ENCODE results near the gene GNAT2. TPM values are rescaled to one million over a fixed set of nuclear protein-coding genes. Genes with fewer than 3 reads are reported as not detected.
A peak's percentile ranks its signal among the peaks of the same experiment; 100 is the strongest.

GNAT2 gene
- total and polyA plus RNA-seq, 2 donors (not counting 1 experiment from before 2014, with no cell fraction given): 0.17 to 0.22 TPM

- no peak overlapping the region for H3K9ac ChIP-seq (ENCODE audit: insufficient read depth, low read length)
- no peaks in the 10 kb centered on the region for H3K27me3 ChIP-seq (ENCODE audit: control insufficient read depth, insufficient read depth, low read length)
- no peak for DNase-seq (ENCODE audit: low read depth in 2 of 2)
- H4K20me1 ChIP-seq (ENCODE audit: control insufficient read depth, extremely low read depth, insufficient read depth, low read length): no peaks in the 10 kb centered on the region
- no peak overlapping the region for H3K27ac ChIP-seq (ENCODE audit: insufficient read depth, low read length)
- peaks cover 23% of the 10 kb centered on the region for H3K36me3 ChIP-seq (ENCODE audit: control insufficient read depth, insufficient read depth, low read length)
- no peak overlapping the region for H3K4me2 ChIP-seq (ENCODE audit: extremely low read depth, insufficient read depth, low read length)
- peaks cover 15% of the 10 kb centered on the region for H3K4me1 ChIP-seq (ENCODE audit: control insufficient read depth, extremely low read depth, insufficient read depth, low read length)
- H3K79me2 ChIP-seq (ENCODE audit: control insufficient read depth, insufficient read depth, low read length): peaks cover 44% of the 10 kb centered on the region
- H3K4me3 ChIP-seq (replicated peaks in 1 of 4; ENCODE audit: control extremely low read depth in 1 of 4, insufficient read depth in 1 of 4, low read depth in 3 of 4, low read length in 4 of 4): no peak overlapping the region
- no peak overlapping the region for H2AFZ ChIP-seq (ENCODE audit: low read length)
- no peaks in the 10 kb centered on the region for H3K9me3 ChIP-seq (ENCODE audit: control insufficient read depth, insufficient read depth, low read depth, low read length)
- TF ChIP-seq CTCF (conservative IDR thresholded peaks at IDR 0.05 in 1 of 2, IDR thresholded peaks at IDR 0.05 in 1 of 2; ENCODE audit: low read depth in 1 of 2, low read length in 2 of 2) (no peak), EZH2 (IDR thresholded peaks at IDR 0.05; ENCODE audit: low read length, missing control alignments) (no peak)
These were observed 6.5 kb upstream of the GNAT2 start for GRCh38 chr1:109625601-109626560.

DNA sequence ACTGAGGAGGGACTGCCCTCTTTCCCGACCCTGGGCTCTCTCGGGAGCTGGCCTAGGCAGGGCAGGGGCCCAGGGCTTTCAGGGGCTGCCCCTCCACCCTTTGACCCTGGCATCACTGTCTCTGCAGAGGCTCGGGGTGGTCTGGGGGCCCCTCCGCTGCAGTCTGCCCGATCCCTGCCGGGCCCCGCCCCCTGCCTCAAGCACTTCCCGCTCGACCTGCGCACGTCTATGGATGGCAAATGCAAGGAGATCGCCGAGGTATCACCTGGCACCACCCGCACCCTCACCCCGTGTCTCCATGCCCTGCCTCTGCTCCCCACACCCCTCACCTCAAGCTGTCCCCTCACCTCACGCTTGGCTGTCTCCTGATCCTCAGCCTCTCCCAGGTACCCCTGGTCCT lies 5.8 kb upstream of the GNAT2 start:
- H3K9me3 ChIP-seq (ENCODE audit: control insufficient read depth, insufficient read depth, low read depth, low read length): no peaks in the 10 kb centered on the region
- H3K79me2 ChIP-seq (ENCODE audit: control insufficient read depth, insufficient read depth, low read length): peaks cover 44% of the 10 kb centered on the region
- H4K20me1 ChIP-seq (ENCODE audit: control insufficient read depth, extremely low read depth, insufficient read depth, low read length): no peaks in the 10 kb centered on the region
- no peak overlapping the region for H3K27ac ChIP-seq (ENCODE audit: insufficient read depth, low read length)
- H3K4me2 ChIP-seq (ENCODE audit: extremely low read depth, insufficient read depth, low read length): no peak overlapping the region
- H3K9ac ChIP-seq (ENCODE audit: insufficient read depth, low read length): no peak overlapping the region
- peaks cover 19% of the 10 kb centered on the region for H3K36me3 ChIP-seq (ENCODE audit: control insufficient read depth, insufficient read depth, low read length)
- H3K27me3 ChIP-seq (ENCODE audit: control insufficient read depth, insufficient read depth, low read length): no peaks in the 10 kb centered on the region
- H3K4me1 ChIP-seq (ENCODE audit: control insufficient read depth, extremely low read depth, insufficient read depth, low read length): peaks cover 15% of the 10 kb centered on the region
- TF ChIP-seq CTCF (conservative IDR thresholded peaks at IDR 0.05 in 1 of 2, IDR thresholded peaks at IDR 0.05 in 1 of 2; ENCODE audit: low read depth in 1 of 2, low read length in 2 of 2): no peak
- TF ChIP-seq EZH2 (IDR thresholded peaks at IDR 0.05; ENCODE audit: low read length, missing control alignments): no peak
- H3K4me3 ChIP-seq (replicated peaks in 1 of 4; ENCODE audit: control extremely low read depth in 1 of 4, insufficient read depth in 1 of 4, low read depth in 3 of 4, low read length in 4 of 4): no peak overlapping the region
- no peak overlapping the region for H2AFZ ChIP-seq (ENCODE audit: low read length)
- no peak for DNase-seq (ENCODE audit: low read depth in 2 of 2)

DNA sequence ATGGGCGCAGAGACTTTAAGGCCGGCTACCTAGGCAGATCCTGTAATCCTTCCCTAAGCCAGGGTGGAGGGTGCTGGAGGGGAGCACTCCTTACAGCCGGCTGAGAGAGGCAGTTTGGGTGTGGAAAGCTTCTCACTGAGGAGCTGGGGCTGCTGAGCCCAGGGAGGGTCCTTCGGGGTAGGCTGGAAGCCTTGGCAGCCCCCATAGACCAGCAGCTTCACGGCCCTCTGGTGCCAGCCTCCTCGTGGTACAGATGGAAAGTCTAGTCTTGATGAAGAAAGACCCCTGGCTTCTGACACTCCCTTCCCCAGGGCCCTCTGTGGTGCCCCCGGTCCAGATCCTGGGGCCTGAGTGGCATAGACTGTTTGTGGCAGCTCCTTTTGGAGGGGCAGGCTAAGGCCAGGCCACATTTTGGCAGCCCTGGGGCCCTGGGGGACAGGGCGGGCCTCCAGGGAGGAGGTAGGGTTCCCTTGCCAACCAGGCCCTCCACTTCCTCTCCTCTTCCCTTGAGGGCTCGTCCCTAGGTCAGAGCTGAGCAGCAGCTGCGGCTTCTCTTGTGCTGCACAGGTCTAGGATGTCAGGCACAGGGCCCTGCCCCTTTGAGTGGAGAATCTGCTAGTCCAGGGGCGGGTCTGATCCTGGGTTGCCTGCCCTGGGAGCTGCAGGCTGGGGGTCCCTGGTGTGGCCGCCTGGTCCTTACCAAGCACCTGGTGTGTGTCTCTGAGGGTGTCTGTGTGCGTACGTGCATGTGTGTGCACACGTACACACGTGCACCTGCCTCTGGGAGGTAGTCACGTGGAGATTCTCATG lies 5.0 kb upstream of the GNAT2 start:
- Histone ChIP-seq H4K20me1 (ENCODE audit: control insufficient read depth, extremely low read depth, insufficient read depth, low read length) (no peaks in the 10 kb centered on the region), H3K9me3 (ENCODE audit: control insufficient read depth, insufficient read depth, low read depth, low read length) (no peaks in the 10 kb centered on the region), H3K4me3 (replicated peaks in 1 of 4; ENCODE audit: control extremely low read depth in 1 of 4, insufficient read depth in 1 of 4, low read depth in 3 of 4, low read length in 4 of 4) (peak overlapping the region in 1 of 4 experiments; percentile 22), H3K9ac (ENCODE audit: insufficient read depth, low read length) (no peak overlapping the region), H3K36me3 (ENCODE audit: control insufficient read depth, insufficient read depth, low read length) (peaks cover 13% of the 10 kb centered on the region), H3K4me2 (ENCODE audit: extremely low read depth, insufficient read depth, low read length) (no peak overlapping the region), H3K27ac (ENCODE audit: insufficient read depth, low read length) (no peak overlapping the region), H3K27me3 (ENCODE audit: control insufficient read depth, insufficient read depth, low read length) (no peaks in the 10 kb centered on the region), H3K79me2 (ENCODE audit: control insufficient read depth, insufficient read depth, low read length) (peaks cover 49% of the 10 kb centered on the region), H3K4me1 (ENCODE audit: control insufficient read depth, extremely low read depth, insufficient read depth, low read length) (peaks cover 15% of the 10 kb centered on the region), H2AFZ (ENCODE audit: low read length) (no peak overlapping the region)
- TF ChIP-seq EZH2 (IDR thresholded peaks at IDR 0.05; ENCODE audit: low read length, missing control alignments): no peak
- TF ChIP-seq CTCF (conservative IDR thresholded peaks at IDR 0.05 in 1 of 2, IDR thresholded peaks at IDR 0.05 in 1 of 2; ENCODE audit: low read depth in 1 of 2, low read length in 2 of 2): no peak
- no peak for DNase-seq (ENCODE audit: low read depth in 2 of 2)
